NCI-H187 (cell line): ENCODE measurements around the gene POU5F2.

Experiments
- DNase-seq, 2 experiments: peaks; one replicate each; lab custom pipeline; 2025; lab: John Stamatoyannopoulos, UW

Gene POU5F2, protein sequence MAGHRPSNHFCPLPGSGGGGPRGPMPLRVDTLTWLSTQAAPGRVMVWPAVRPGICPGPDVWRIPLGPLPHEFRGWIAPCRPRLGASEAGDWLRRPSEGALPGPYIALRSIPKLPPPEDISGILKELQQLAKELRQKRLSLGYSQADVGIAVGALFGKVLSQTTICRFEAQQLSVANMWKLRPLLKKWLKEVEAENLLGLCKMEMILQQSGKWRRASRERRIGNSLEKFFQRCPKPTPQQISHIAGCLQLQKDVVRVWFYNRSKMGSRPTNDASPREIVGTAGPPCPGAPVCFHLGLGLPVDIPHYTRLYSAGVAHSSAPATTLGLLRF

DNA sequence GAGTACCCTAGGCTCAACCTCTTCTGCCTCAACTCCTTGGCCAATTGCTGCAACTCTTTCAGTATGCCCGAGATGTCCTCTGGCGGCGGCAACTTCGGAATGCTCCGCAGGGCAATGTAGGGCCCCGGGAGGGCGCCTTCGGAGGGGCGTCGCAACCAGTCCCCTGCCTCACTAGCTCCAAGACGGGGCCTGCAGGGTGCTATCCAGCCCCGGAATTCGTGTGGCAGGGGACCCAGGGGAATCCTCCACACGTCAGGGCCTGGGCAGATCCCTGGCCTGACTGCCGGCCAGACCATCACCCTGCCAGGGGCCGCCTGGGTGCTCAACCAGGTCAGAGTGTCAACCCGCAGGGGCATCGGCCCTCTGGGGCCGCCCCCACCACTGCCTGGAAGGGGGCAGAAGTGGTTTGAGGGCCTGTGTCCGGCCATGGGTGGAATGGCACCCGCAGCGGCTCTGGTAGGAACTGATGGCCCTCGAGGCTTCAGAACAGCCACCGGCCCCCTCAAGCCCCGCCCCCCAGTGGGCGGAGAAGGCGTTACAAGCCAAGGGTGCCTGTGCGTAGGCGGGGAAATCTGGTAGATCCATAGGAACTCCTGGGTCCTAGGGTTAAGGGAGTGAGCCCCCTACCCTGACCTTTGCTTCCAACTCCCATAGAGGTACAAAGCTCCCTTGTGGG lies at the start of gene POU5F2:
POU5F2 (minus strand) TSS at position 465 of the 676 bp plus-strand sequence; CDS start at position 428, 37 bp downstream.
- DNase-seq: no peak

DNA sequence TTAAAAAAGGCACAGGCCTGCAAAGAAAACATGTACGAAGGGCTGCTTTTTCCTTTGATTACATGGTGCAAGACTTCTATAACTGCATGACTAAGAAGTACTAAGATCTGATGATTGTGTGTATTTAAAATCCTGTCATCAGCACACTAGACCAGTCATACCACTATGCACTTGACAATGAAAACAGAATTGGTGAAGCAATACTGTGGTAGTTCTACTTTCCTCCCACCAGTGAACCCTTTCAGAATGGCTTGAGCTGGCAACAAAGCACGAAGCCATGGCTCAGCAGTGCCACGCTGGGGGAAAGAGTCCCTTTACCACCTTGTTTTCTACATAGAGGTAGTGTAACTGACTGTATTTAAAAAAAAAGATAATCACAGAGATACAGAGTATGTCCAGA lies 49.0 kb upstream of the POU5F2 start:
- no peak for DNase-seq

DNA sequence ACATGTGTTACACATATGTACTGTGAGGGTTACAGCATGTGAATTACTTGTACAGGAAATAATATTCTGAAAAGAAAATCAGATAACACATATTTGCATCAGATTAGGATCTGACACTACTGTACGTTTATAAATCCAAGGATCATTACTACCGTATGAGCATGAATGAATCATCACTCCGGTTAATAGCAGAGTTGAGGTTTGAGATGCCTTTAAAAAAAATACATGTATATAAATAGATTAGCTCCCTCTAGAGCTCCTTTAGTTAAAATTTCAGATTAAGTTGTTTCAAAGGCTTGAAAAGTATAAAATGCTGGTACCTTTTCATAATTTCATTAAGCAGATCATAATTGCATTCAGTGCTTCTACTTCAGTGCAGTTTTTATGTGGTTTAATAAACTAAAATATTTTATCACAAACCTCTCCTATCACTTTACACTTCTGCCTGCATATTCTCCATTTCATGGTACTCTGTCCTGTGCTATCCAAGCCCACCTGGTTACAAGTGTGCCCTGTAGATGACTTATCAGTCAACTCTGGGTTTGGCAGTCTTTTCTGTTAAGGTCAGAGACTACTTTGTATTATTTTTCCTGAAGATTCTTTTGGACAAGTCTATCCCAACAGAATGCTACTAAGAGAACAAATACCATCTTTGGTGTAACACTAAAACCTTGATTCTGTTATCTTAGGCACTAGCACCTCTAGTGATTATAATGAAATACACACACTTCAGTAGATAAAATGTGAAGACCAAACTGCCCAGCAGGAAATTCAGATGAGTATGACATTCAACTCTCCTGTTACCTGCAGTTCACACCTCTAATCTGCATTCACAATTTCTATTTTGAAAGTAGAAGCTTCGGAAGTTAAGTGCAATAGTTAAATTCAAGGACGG lies 48.0 kb upstream of the POU5F2 start:
- DNase-seq: no peak

DNA sequence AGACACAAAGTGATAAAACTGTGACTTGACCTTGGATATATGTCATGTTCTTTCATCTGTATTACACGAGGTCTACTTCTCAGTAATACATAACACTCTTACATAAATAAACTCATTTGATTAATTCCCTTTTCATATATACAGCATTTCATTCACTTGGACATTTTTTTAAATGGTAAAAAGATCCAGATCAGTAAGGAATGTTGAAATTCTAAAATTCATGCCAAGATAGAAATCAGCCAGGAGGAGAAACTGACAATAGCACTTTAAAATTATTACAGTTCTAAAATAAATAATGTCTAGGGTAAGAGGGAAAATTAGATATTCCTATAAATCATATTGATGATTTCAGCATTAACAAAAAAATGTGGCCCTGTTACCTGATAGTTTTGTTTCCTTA lies 46.2 kb upstream of the POU5F2 start:
- no peak for DNase-seq

DNA sequence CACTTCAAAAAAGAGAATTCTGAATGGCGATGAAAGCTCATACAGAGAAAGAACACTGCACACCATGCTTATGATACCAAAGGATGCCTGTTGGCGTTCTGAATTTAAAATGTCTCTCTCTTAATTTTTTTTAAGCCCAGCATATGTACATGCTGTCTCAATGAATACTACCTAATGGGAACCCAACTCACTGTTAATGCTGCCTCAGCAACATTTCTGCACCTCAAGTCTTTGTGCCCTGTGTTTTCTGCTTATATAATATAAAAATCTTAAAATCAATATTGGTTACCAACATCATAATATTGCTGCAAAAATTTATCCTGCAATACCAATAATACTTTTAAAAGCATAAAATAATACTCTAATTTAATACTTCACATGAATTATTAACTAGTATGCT lies 44.1 kb upstream of the POU5F2 start:
- no peak for DNase-seq

DNA sequence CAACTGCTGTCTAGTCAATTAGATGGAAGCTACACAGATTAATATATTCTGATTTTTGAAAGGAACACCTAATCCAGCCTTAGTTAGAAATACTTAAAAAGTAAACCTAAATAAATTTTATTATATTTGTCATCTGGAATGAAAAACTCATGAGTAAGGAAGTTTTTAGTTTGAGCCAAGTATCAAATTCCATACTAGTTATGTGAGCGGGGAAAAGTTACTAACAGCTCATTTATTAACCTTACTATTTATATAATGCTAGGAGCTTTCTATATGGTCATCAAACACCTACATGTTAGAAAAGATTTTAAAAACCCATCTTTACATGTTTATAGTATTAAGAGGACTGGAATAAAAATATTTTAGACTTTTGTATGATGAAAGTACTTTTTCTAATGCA lies 41.6 kb upstream of the POU5F2 start:
- DNase-seq: no peak

DNA sequence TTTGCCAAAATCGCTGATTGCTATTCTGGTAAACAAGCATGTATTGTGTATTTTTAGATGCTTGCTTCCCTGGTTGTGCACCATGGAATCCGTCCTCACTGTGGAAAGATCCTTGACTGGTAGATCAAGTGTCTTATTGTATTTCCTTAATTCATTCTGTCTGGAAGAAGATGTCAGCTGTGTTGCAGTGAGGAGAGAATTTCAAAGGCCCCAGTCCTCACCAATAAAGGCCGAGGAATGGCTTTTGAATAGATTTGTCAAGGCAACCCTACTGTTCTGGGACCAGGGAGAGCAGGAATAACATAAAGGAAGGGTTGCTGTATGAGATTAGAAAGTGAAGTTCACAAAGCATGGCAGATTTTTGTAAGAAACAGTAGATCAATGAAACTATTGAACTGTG lies 36.2 kb upstream of the POU5F2 start:
- DNase-seq: no peak

DNA sequence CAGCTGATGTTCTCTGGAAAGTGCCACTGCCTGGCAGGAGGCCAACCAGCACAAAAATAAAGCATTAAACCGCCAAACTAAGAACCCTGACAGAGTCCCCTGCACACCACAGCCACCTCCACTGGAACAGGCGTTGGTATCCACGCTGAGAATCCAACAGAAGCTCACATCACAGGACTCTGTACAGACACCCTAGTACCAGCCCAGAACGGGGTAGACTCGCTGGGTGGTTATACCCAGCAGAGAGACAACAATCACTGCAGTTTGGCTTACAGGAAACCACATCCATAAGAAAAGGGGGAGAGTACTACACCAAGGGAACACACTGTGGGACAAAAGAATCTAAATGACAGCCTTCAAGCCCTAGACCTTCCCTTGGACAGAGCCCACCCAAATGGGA lies 15.0 kb upstream of the POU5F2 start:
- DNase-seq: no peak

DNA sequence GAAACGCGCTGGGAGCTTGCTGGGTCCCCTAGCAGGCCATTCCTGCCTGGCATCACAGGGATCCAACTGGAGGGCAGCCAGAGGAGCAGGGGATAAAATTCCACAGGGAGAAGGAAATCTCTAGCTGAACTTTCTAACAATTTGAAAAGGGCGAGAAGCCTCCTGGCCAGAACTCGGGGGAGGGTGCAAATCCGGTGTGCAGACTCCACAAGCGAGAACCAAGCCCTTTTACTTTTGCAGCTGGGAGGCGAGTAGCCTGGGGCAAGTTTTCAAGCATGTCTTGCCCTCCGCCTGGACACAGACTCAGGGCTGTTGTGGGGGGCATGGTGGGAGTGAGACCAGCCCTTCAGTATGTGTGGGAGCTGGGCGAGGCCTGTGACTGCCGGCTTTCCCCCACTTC lies 14.3 kb upstream of the POU5F2 start:
- DNase-seq: no peak

DNA sequence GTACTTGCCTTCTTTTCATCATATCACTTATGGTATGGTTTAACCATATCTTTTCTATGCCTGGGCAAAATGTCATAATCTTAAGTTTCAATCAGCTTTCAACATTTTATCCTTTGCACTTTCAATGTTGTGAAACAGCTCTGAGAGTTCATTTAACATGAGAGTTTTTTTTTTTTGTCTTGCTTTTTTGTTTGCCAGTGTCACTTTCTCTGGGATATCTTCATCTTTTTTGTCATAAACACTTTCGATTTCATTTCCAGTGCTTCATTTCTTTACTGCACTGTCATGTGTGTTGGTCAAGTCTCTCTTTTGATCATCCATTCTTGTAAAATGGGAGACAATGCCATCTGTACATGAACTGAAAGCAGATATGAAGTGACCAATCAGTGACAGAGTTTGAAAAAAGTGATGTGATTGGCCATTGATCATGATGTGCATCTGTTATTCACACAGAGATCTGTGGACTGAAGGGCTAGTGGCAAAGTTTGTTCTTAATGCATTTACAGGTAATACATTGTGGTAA lies 7.5 kb upstream of the POU5F2 start:
- DNase-seq: no peak

DNA sequence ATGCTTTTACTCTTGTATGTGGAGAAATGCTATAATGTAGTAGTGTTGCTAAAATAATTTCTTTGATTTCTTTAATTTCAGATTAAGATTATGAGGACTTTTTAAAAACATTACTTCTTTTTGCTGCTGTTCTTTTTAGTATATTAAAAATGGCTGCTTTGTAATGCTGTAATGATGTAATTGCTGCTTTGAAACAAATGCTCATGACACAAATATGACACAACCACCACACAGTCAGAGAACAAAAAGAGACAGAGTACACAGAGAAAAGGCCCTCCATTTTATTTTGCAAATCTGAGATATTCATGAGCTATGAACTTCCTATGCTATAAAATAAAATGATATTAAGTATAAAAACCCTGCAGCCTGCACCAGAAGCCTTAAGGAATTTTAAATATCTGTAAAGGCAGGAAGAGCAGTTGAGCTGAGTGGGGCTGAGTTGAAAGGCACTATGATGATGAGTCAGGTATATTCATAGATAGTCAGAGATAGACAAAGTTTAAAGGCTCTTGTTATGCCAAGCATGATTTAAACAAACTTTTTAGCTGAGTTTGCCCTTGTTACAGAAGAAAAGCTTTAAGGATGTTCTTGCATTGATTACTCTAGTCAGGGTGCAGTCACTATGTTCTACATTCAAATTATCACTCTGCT lies 5.1 kb upstream of the POU5F2 start:
- DNase-seq: no peak

DNA sequence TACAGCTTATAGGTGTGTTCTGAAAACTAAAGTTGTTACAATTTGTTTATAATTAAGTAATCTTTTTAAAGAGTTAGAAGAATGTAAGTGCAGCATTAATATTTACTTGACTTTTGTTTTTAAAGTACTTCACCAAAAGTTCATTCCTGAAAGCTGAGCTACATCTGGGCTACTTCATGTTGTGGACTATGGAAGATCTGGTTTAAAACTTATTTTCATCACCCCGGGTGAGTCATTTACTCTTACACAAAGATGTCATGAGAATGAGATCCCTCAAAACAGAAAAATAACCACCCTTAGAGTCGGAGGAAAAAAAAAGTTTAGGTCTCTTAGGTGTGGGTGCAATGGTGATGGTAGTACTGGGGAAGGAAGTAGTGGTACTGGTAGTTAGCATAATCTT lies 5.1 kb downstream of the POU5F2 start:
- no peak for DNase-seq

DNA sequence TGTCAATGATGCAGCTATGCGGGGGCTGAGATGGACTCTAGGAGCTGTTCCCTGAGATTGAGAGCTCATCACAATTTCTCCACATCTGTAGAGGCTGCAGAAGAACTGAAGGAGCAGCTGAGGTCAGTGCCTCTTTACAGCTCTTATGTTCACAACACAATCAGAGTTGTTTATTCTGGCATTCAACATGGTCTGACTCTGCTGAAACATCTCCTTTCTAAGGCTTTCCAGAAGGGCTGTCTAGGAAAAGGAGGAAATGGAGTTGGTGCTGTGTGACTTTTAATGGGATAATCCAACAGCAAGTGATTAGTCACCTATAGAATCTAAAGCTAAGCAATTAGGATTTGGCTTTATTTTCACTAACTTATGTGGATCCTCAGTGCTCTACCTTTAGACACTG lies 6.0 kb downstream of the POU5F2 start:
- DNase-seq: no peak

DNA sequence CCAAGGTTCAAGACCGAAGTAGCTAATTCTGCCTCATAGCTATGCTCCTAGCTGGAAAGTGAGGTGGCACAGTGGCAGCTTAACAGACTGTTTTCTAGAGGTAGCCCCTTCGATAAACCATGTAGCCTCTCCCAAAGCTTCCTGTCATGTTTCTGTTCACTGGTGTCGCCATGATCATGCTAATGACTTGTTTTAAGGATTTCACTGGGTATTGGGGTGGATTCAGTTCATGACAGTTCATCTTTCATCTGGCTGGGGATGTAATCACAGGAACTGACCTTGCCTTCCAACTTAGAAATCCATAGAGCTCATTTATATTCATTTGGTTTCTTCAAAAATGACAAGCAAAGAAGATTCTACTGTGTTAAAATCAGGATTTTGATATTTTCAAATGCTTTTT lies 9.4 kb downstream of the POU5F2 start:
- DNase-seq: no peak

DNA sequence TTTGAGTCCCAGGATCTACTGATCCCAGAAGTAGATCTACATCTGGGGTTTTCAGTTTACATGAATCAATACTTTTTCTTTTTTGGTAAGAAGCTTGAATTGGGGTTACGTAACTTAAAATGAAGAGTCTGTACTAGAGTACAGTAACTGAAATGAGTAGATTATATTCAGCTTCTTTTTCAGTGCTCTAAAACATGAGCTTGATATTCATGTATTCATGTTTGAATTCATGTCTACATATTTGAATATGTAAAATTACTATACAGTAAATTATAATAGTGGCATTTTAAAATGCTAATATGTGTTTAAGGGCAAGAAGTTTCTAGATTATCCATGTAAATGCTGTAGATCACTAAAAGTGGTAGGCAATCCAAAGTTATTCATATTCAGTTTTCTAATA lies 14.8 kb downstream of the POU5F2 start:
- DNase-seq: no peak

DNA sequence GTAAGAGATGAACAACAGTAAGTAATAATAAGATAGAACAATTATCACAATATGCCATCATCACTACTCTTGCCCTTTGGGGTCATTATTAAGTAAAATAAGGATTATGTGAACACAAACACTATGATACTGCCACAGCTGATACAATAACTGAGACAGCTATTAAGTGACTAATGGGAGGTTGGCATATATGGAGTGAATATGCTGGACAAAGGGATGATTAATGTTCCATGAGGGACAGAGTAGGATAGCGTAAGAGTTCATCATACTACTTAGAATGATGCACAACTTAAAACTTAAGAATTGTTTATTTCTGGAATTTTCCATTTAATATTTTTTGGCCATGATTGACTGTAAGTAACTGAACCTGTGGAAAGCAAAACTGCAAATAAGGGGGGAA lies 16.6 kb downstream of the POU5F2 start:
- DNase-seq: no peak

DNA sequence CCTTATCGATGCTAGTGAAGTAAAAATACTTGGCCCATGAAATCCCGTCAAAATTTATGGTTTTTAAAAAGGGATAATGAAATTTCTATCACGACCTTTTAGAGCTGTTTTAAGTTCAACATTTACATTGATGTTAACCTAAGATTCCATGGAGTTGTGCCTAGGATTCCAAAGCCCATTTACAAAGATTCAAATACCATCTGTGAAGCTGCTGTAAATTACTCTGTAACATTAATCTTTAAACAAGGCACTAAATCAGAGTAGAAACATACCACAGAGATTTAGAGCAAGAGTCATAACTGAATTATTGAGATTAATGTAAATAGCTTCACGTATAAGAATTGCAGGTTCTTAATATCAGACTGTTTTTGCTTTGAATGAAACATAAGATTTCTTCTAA lies 17.7 kb downstream of the POU5F2 start:
- DNase-seq: no peak

DNA sequence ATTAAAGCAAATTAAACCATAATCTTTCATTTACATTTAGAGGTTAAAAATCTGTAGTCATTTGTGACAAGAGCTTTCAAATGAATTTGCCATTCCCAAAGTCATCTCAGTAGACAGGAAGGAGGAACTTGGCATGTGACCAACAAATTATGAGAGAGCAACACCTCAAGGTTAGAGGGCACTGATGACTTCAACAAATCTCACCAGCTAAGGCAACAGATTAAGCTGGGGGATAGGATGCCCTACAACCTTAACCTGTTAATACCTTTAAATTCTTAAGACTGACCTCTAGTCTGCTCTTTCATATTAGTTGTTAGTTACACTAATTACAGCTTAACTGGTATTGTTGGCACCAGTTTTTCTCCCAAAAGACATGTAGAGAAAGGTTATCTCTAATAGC lies 18.4 kb downstream of the POU5F2 start:
- DNase-seq: no peak

DNA sequence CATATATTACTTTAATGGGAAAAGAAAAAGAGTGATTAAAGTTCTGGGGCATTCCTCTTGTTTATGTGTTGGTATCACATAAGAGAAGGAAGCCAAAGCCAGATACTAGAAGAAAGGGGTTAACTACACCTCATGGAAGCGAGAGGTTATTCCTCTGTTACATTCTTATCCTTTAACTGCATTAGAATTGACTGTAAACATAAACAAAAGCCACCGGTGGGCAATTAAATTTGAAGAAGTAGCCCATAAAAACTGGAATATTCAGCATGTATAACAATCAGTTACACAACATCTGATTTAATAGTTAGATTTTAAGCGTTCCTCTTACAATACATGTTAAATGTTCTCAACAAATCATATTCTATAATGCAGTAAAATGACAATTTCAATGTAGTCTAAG lies 18.8 kb downstream of the POU5F2 start:
- no peak for DNase-seq

DNA sequence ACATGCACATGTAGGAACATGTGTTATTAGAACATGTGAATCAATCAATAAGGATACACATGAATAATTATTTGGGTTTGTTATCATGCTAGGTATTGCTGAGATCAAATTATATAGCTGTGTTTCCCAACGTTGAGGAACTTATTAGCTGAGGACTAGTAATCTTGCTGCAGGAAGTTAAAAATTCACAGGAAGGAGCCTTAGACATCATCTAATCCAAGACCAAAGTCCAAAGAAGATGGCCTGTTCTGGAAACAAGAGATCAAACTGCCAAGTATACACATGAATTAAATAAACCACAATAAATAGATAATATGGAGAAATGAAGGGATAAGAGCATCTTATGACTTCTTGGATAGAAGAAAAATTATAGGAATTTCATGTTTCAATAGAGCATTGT lies 19.9 kb downstream of the POU5F2 start:
- no peak for DNase-seq

DNA sequence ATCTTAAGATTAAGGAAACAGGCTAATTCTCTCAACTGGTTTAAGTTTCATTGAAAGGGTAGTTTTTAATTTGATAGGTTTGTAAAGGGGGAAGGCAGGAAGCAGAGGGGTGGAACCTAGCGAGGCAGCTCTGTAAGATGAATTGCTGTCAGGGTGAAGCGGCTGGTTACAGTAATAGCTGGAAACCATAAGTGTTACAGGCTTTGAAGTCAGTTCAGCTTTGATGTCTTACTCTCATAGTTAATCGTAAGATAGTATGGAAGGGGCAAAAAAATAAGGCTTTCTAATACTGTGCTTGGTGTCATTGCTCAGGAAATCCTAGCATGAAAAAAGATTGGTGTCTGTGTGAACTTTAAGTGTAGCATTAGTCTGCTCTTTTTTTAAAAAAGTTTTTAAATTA lies 20.3 kb downstream of the POU5F2 start:
- DNase-seq: no peak

DNA sequence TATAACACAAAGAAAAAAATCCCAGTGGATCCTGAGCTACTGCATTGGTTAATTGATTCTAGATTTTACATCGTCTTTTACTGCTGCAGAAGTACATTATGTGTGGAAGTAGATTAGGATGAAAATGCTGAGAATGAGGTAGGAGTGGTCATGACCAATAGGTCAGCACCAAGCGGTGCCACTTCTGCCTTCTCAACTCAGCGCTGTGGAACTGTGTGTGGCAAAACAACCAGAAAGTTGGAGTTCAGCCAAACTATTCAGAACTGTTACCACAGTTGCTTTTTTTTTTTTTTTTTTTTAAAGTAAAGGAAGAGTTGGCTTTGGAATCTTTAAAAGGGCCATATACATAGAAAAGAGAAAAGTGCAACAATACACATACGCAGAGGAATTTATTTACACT lies 24.2 kb downstream of the POU5F2 start:
- no peak for DNase-seq
